NCI-H2227 (cell line): Measurements from ENCODE around the gene SCNM1.
"Not testable (repeated sequence)": the region's sequence is repeated elsewhere in the genome, so short reads cannot be mapped to it uniquely, and the experiment has no call there.

Experiments
- DNase-seq: peaks from one replicate; lab custom pipeline; 2025; ENCODE audit not compliant: unreplicated experiment; lab: John Stamatoyannopoulos, UW

The SCNM1 gene

DNA sequence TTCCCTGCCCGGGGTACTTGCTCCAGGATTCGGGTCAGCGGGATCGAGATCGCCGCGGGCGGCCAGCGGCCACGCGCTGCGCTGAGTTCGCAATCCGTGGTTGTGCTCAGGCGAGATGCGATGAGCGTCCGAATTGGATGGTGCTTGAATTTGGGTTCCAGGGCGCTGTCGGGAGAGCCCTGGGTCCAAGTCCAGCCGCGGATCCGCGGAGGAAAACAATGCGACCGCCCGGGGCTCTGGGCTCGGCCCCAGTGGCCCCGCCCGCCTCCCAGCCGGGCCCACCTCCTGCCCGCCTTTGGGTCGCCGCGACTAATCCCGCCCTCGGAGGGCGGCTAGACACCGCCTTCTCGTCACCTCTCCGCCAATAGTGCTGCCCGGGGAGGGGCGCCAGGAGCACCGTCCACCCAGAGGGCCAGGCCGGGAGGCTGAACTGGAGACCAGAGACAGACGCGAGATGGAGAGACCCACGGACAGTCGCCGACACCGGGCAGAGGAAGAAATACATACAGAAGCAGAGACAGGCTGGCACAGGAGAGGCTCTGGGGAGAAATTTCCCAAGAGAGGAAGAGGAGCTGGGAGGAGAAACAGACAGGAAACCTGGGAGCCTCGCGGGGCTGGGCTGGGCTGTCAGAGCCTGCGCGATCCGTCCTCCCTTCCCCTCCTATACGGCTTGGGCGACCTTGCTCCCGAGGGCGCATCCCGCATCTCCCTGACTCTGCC lies 19.4 kb upstream of the SCNM1 start, which contains the start of gene SEMA6C:
Gene SEMA6C (minus strand): TSS at position 220 of the 720 bp plus-strand sequence. CDS start 4,010 bp downstream, outside the sequence.
- peak; percentile 94 for DNase-seq

GRCh38 chr1:151147132-151147503 lies 18.8 kb upstream of the SCNM1 start:
- peak; percentile 52 for DNase-seq

DNA sequence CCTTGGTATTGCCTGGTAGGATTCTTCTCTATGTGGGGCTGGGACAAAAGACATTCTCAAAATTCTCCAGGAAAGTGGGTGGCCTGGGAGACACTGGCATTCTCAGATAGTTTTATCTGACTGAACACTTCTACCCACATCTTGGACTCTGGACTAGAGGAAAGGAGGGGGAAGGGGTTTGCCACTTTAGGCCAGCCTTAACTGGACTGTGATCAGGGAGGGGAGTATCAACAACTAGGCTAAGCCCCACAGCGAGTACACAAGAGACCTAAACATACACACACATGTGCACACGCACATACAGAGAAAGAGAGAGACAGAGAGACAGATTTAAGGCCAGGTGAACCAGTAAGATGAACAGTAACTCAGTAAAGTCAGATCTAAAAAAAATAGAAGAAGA lies 18.3 kb upstream of the SCNM1 start:
- DNase-seq, result no peak

- peak; percentile 10 for DNase-seq
These were observed 9.5 kb upstream of the SCNM1 start, which contains the start of gene TNFAIP8L2 for GRCh38 chr1:151156515-151156819. Gene TNFAIP8L2 (plus strand): TSS chr1:151156649. CDS start chr1:151158698, 2,049 bp downstream.

GRCh38 chr1:151157067-151157531 lies 8.8 kb upstream of the SCNM1 start:
- DNase-seq, result no peak

GRCh38 chr1:151158326-151158725 lies 7.6 kb upstream of the SCNM1 start:
- DNase-seq, result no peak

DNA sequence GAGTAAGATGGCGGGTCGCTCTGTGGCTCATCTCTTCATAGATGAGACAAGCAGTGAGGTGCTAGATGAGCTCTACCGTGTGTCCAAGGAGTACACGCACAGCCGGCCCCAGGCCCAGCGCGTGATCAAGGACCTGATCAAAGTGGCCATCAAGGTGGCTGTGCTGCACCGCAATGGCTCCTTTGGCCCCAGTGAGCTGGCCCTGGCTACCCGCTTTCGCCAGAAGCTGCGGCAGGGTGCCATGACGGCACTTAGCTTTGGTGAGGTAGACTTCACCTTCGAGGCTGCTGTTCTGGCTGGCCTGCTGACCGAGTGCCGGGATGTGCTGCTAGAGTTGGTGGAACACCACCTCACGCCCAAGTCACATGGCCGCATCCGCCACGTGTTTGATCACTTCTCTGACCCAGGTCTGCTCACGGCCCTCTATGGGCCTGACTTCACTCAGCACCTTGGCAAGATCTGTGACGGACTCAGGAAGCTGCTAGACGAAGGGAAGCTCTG lies 7.1 kb upstream of the SCNM1 start:
- no peak for DNase-seq

DNA sequence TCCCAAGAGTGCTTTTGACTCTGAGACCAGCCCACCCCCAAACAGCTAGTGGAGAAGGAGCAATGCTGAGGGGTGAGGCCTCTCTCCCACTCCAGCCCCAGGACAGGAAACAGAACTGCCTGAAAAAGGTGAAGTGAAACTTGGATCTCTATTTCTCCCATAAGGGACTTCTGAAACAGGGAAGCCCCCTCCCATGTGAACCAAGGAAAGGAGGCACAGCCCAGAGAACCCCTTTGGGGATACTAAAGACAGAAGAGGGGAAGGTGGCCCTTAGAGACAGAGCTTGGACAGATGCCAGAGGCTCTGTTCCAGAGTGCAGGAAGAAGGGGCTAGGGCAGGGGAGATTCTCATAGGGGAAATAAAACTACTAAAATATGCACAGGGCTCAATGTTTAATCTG lies 6.6 kb upstream of the SCNM1 start:
- DNase-seq, result no peak

GRCh38 chr1:151164732-151165280 lies 1.1 kb upstream of the SCNM1 start:
- DNase-seq, result no peak

DNA sequence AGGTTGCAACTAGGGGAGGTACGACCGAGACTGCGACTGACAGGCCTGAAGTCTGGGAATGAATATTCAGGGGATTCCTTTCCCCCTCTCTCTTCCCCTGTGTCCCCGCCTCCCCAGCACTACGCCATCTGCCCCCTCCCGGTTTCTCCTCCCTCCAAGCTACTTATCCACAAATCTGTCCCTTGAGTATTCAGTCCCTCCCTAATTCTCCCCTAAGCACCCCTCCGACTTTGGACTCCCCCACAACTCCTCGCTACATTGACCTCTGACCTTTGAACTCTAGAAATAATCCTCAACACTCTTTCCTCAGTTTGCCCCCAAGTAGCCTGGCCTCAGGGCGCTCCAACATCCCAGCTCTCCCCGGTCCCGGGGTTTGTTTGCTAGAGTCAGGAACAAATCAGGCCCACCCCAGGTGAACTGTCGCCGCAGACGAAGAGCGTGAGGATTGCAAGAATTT lies 635 bp upstream of the SCNM1 start:
- DNase-seq, result peak; percentile 79

DNA sequence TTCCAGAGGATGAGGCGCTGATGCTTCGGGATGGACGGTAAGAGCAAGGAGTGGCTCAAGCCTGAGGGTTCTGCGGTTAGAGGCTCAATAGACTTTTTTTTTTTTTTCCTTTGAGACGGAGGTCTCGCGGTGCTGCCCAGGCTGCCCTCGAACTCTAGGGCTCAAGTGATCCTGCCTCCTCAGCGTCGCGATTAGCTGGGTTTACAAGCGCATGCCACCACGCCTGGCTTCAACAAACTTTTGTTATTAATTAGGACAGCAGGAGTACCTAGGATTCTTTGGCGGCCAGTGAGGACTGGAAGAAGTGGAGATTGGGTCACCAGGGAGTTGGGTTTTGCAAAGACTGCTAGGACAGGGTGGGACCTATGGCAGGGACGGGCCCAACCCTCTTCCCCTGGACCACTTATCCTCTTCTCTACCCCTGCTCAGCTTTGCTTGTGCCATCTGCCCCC lies 587 bp downstream of the SCNM1 start:
- peak; percentile 49 for DNase-seq

GRCh38 chr1:151167116-151167515 lies 1.2 kb downstream of the SCNM1 start:
- no peak for DNase-seq

GRCh38 chr1:151171190-151171589 lies 5.2 kb downstream of the SCNM1 start:
- DNase-seq, result no peak

DNA sequence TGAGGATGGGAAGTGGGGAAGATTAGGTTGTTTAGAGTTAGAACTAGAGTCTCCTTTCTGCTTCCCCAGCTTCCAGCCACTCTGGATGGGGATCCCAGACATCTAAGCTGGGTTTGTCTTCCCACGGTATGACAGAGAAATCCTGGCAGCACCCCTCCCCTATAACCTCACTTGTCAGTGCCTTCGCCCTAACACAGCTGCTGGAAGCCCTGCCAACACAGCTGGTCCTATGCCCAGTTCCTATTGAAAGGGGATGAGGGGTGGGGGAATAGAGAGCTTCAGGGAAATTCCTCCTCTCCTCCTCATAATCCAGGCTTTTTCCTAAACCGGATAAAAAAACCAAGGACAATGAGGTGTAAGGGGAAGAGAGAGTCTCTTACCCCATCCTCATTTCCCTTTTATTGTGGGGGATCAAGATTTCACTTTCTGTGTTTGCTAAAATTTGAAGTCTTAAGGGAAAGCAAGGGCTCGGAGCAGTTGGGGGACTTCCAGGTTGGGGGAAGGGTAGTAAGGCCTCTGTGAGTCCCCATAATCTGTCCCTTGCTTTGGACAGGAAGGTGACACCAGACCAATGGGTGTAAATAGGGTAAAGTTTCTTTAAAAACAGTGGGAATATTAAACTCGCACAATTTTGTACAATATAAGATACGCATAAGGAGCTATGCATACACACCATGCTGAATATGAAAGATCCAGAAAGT lies 9.2 kb downstream of the SCNM1 start:
- no peak for DNase-seq

DNA sequence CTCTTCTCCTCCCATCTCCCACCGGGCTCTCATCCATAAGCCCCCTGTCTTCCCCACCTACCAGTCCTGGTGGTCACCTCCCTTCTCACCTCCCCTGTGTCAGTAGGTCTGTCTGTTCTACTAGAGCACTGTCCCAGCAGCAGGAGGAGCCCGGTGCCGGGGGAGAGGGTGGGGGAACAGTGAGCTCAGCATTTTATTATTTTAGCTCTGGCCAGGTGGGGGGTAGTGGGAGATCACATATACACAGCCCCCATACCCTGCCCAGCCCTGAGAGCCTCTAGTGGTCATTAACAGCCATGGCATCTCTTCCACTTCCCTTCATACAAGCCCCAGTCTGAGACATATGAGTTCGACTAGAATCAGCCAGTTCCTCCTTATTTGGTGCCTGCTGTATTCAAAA lies 9.9 kb downstream of the SCNM1 start, which contains the start of gene TMOD4:
Gene TMOD4 (minus strand): TSS at position 119 of the 400 bp plus-strand sequence. CDS start 1,106 bp downstream, outside the sequence.
- no peak for DNase-seq

GRCh38 chr1:151176514-151177045 lies 10.6 kb downstream of the SCNM1 start:
- DNase-seq, result no peak

GRCh38 chr1:151184211-151184610 lies 18.3 kb downstream of the SCNM1 start:
- DNase-seq, result no peak

- DNase-seq, result no peak
These were observed 21.3 kb downstream of the SCNM1 start for GRCh38 chr1:151187205-151187604.

GRCh38 chr1:151188667-151189066 lies 22.7 kb downstream of the SCNM1 start:
- not testable (repeated sequence) for DNase-seq

DNA sequence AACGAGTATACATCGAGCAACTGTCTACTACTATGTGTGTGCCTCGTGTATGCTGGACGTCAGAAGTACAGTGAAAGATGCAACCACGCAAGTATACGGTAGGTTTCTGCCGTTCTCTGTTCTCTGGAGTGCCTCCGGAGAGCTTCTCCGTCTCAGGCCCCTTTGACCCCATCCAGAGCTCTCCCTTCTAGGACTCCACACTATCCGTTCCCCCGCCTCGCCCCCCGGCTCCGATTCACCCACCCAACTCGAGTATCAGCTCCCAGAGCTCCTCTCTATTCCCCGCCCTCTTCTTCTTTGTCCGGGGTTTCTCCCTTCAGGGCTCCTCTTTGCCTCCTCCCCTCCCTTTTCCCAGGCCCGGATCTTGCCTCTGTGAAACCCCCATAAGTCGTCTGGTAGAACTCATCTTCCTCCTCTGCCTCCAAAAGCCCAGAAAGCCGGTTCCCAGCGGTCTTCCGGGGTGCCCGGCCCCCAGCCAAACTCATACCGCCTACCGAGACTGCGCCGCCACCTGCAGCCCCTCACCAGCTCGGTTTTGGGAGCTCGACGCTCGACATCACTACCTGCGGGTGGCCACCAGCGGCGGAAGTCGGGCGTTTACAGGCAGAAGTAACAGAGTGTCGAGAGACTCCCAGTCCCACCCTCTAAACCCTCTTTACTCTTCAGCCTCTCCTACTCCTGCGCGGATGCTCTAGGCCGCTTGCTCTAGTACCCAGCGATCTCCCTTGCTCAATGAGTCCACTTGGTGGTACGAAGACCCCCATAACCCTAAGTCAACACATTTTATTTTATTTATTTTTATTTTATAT lies 23.9 kb downstream of the SCNM1 start, which contains the start of gene VPS72:
Gene VPS72 (minus strand): TSS at position 561 of the 809 bp plus-strand sequence. CDS start 76 bp downstream, at position 485.
- DNase-seq, result peak; percentile 95
